NK-92 (cell line): Measurements from ENCODE around the gene CASP7.
"Not testable (repeated sequence)": the region's sequence is repeated elsewhere in the genome, so short reads cannot be mapped to it uniquely, and the experiment has no call there.

Source experiments
- DNase-seq: peaks from one replicate; lab custom pipeline; 2025; ENCODE audit not compliant: unreplicated experiment; lab: John Stamatoyannopoulos, UW

The CASP7 gene

DNA sequence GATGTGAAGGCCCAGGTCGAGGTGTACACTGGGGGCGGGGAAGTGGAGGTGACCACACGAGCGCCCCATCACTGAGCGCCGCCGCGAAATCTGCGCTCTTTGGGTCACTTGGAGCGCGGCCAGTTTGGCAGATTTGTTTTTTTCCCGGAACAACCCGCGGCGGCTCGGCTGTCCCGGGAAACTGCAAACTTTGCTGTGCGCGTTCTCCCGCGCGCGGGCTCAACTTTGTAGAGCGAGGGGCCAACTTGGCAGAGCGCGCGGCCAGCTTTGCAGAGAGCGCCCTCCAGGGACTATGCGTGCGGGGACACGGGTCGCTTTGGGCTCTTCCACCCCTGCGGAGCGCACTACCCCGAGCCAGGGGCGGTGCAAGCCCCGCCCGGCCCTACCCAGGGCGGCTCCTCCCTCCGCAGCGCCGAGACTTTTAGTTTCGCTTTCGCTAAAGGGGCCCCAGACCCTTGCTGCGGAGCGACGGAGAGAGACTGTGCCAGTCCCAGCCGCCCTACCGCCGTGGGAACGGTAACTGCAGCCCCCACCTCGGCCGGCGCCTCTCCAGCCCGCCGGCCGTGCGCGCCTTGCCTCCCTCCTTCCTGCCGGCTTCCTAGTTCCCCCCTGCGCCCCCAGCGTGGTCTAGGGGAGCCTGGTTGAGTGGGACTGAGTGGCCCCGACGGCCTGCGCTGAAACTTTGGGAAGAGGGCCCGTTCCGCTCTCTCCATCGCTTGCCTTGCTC lies at the start of gene CASP7:
TSS of gene CASP7 (plus strand) at position 450 of the 727 bp plus-strand sequence. CDS start 17,582 bp downstream, outside the sequence.
- DNase-seq: peak; percentile 6

DNA sequence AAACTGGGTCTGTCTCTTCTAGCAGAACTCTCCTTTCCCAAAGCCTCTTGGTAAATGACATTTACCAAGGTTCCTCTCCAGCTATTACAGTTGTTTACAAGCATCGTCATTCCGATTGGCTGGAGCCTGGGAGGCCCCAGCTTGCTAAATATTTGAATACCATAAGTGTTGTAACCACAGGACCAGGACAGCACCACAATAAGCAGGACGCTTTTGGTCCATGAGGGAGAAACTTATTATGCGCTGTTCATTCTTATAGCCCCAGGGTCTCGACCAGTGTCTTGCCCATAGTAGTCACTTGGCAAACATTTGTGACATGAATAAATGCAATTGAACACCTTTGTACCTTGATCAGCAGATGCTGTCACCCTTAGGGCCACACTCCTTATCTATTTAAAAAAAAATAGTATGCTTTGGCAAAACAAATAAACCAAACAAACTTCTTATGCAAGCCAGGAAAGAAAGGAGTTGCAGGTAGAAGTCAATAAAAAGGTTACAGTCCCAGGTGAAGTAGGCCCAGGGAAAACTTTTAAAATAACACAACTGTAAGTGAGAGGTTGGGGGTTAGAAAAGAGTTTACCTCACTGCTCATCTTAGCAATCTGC lies 48.7 kb upstream of the CASP7 start:
- no peak for DNase-seq

DNA sequence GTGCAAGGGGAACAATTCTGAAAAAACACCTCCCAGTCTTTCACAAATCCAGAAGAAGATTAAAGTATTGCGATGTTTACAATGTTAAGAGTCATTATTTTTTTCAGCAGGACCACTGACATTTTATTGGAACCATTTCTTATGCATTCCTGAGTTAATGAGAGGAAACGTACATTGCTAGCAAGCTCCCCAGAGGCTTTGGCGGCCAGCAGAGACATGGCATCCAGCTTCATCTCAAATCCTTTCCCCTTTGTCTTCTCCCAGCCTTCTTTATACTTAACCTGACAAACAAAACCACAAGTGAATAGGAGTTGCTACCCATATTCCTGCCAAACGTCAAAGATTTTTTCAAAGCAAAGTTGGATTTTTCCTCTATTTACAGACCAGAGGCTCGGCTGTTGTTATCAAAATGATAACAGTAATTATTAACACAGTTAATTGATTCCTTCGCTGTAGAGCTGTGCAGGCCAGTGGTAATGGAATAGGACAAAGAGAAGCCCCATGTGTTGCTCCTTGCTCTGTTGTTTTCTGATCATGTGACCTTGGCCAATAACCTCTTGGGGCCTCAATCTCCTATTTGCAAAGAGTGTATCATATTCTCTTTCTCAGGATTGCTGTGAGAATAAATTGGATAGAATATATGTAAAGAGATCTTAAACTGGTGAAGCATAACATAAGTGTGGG lies 47.9 kb upstream of the CASP7 start:
- no peak for DNase-seq

- no peak for DNase-seq
These were observed 39.7 kb upstream of the CASP7 start for GRCh38 chr10:113639966-113640365.

DNA sequence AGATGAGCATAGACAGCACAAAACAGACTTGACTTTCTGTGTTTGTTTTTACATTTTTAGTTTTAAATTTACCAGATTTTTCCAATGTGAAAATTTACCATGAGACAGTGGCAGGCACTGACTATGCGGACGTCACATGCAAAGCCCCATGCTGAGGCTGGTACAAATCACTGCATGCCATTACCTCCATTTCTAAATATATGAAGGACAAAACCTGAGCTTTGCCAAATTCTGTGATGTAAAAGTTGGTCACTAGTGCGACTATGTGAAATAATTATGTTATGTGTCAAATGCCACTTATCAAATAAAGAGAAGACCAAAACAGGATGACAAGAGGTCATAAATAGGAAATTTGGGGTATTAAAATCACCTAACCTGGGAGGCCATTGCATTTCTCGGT lies 38.0 kb upstream of the CASP7 start:
- no peak for DNase-seq

DNA sequence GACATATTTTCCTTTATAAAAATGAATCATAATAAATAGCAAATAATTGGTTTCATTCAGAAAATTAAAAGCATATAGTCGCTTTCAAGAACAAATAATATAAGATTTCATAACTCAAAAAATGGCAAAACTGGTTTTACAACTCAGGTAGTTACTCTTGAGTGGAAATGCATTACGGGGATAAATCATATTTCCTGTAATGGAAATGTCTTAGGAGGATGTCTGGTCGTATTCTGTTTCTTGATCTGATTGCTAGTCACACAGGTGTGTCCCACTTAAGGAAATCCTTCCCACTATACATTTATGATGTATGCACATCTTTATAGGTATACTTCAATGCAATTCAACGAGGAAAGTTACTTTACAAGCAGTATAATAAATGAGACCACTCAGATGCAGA lies 36.5 kb upstream of the CASP7 start:
- no peak for DNase-seq

GRCh38 chr10:113644185-113645120 lies 35.3 kb upstream of the CASP7 start:
- DNase-seq: no peak

DNA sequence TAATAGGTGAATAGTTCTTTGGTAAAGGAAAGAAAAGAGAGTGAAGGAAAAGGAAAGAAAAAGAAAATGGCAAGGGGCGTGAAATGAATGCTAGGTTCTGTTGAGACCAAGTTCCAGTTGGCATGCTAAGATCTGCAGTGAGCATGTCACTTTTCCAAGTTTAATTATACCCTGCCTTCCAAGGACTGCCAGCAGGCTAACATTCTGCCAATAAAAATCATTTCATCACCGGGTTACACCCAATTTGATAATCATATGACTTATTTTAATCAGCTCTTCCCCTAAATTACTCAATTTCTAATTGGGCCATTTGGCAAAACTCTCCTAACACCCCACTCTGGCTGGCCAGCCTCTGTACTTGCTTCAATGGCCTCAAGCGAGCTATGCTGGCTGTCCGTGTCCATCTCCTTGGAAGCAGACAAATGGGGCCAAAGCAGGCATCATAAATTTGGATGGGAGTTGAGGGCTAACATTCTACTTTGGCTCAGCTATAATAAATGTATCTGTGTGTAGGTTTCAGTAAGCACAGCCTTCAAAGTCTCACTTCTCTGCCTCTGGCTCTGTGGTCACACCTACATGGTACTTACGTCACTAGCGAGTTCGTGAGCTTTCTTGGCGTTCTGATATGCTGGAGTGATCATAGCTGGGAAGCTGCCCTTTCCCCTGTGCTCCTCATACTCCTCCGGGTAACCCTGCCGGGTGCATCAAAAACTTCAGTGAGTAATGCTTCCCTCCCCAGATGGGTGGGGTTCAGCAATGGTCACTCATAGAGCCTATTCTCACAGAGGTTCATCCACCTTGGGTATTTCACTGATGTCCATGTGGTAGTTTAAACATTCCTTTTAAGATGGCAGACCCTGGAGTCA lies 33.1 kb upstream of the CASP7 start:
- no peak for DNase-seq

GRCh38 chr10:113647812-113648211 lies 31.9 kb upstream of the CASP7 start:
- no peak for DNase-seq

- DNase-seq: no peak
These were observed 31.2 kb upstream of the CASP7 start for GRCh38 chr10:113648478-113648877.

DNA sequence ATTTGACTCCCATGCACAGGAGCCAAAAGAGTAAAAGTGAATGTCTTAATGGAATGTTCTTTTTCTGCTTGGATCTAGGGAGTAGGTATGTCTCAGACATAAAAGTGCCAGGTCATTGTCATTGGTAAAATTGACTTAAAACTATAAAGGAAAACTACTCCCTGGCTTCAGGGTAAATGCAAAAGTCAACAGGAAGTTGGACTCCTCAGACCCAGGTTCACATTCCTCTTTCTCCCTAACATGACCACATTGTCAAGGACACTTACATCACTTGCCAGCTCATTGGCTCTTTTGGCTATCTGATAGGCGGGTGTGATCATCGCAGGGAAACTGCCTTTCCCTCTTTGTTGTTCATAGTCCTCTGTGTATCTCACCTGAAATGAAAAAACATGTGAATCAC lies 29.5 kb upstream of the CASP7 start:
- no peak for DNase-seq

GRCh38 chr10:113651021-113651420 lies 28.7 kb upstream of the CASP7 start:
- DNase-seq: no peak

DNA sequence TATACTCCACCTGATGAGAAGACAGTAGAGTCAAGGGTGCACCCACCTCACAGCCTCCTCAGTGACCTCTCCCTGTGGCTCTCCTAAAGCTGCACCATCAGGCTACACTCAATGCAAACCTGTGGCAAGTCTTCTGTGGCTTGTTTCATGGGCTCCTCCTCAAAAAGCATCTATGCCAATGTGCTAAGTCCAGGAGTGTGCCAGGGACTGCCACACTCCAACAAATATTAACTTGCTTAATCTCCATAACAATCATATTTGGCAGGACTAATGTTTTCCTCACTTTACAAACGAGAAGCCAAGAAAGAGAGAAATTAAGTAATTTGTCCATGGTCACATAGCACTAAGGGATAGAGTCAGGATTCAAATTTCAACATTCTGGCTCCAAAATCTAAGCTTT lies 27.8 kb upstream of the CASP7 start:
- DNase-seq: no peak

DNA sequence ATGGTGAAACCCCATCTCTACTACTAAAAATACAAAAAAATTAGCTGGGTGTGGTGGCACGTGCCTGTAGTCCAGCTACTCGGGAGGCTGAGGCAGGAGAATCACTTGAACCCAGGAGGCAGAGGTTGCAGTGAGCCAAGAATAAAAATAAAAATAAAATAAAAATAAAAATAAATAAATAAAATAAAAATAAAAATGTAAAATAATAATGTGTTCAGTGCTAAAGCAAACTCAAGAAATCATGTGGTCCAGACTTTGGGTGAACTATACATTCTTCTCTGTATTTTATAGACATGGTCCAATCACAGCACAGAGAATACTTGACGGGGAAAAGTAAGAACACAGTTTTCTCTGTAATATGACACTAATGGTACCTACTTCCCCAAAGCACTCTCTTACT lies 27.3 kb upstream of the CASP7 start:
- DNase-seq: not testable (repeated sequence)

GRCh38 chr10:113656896-113657295 lies 22.8 kb upstream of the CASP7 start:
- DNase-seq: no peak

- no peak for DNase-seq
These were observed 22.2 kb upstream of the CASP7 start for GRCh38 chr10:113657544-113657943.

DNA sequence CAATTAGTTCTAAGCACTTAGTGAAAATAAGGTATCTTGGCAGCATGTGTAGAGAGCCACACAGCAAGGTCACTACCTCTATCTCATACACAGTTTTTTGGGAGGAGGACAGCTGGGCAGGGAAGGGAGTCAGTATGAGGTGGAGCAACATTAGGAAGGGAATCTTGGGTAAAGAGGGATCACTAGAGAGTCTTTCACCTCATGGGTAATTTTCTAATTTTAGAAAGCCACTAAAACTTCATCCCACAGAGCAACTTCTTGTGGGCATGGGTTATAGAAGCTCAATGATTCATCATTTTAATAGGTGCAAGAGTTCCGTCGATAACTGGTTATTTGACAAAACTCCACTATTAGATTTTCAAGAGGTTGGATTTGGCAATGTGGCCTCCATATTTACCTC lies 18.4 kb upstream of the CASP7 start:
- no peak for DNase-seq

- no peak for DNase-seq
These were observed 16.6 kb upstream of the CASP7 start for GRCh38 chr10:113663142-113663541.

GRCh38 chr10:113663908-113664307 lies 15.8 kb upstream of the CASP7 start, which contains the start of gene NRAP:
Gene NRAP (minus strand): TSS chr10:113664041. CDS start chr10:113663882, 159 bp downstream.
- DNase-seq: no peak

- DNase-seq: no peak
These were observed 14.4 kb upstream of the CASP7 start for GRCh38 chr10:113665352-113665751.
